HuH-7.5 (cell line): ENCODE results near the gene CERK.
A peak's percentile ranks its signal among the peaks of the same experiment; 100 is the strongest.
"Not testable (repeated sequence)": the region's sequence is repeated elsewhere in the genome, so short reads cannot be mapped to it uniquely, and the experiment has no call there.

Experiments used
- DNase-seq: peaks from one replicate; pipeline ENCODE4 v3.0.0; 2011; ENCODE audit warnings: low spot score

Gene CERK

DNA sequence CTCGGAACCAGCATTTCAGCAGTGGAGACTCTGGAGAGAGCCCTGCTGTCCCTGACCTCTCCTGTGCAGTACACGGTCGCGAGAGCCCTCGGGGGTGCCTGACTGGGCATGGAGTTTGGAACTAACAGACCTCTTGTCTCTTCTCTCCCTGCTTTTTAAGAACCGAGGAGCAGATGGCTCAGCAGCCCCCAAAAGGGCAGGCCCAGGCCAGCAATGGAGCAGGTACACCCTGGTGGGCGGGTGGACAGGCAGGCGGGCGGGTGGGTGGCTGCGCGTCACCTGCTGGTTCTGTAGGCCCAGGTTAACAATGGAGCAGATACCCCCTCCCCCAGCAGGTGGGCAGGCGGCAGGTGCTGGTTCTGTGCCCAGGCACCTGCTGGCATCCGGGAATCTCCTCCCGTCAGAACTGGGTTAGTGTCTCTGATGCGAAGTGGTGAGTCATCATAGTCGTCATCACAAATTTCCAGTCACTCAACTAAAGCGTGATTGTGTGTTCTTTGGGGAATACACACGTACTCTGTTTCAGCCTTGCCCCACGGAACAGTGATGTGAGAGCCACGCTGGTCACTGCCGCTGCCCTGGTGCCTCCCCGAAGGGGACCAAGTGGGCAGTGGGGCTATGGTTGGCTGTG is 76.7 kb downstream of the CERK start:
- no peak for DNase-seq

DNA sequence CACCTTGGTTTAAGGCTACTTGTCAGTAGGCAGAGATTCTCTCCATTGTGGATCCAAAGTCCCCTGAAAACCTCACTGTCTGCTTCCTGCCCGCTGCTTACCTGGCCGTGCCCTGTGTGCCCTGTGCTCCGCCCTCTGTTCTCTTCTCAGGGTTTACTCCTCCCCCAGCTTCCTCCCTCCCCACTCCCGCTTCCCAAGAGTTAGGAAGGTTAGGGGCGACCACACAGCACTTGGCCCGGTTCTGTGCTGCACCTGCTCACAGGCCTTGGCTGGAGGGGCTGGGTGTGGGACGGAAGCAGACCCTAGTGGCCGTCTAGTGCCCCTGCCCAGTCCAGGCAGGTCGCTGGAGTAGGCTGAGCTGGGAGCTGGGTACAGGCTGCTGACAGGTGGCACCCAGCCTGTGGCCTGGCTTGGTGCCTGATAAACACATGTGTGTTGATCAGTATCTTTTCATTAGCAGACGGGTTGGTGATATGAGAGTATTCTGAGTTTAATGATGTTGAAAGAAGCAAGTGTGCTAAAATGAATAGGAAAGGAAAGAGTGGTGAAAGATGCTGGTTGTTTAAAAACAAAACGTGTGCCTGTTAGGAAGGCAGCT is 77.3 kb downstream of the CERK start:
- no peak for DNase-seq

DNA sequence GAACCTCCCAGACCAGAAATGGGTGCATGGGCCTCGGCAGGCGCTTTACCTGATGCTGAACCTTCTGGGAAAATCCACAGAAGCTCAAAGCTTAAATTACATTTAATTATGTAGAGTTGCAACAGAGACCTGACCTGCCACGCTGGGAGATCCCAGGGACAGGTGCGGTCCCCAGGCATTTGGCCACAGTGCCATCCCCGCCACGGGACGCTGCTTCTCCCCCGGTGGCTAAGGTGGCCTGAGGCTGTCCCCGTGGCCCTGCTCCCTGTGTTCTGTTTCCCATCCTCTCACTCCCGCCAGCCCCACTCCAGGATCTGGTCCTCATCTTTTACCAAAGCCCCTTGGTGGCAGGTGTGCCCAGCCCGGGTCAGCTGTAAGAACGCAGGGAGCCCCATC is 78.3 kb downstream of the CERK start:
- DNase-seq, result no peak

DNA sequence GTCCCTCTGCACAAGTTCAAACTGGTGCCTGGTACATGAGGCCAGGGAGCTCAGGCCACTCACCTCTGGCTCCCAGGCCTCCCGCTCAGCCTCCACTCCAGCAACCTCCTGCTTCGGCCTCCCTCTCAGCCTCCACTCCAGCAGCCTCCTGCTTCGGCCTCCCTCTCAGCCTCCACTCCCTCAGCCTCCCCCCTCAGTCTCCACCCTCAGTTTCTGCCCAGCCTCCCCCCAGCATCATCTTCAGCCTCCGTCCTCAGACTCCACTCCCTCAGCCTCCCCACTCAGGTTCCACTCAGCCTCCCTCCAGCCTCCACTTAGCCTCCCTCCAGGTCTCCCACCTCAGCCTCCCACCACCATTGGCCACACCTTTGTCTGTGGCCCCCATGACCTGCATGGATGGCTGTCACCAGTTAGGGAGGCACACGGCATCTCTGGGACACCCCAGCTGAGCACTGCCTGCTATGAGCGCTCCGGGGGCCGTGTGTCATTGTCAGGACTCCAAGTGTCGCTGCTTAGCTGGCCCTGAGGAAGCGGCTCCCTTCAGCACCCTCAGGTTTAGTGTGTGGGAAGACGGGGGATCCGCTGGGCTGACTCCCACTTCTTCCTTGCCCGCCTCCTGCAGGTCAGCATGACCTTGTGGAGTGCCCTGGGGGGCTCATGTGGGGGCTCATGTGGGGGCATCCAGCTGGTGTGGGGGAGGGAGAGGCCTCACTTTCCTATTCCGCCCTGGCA is 78.8 kb downstream of the CERK start:
- no peak for DNase-seq

DNA sequence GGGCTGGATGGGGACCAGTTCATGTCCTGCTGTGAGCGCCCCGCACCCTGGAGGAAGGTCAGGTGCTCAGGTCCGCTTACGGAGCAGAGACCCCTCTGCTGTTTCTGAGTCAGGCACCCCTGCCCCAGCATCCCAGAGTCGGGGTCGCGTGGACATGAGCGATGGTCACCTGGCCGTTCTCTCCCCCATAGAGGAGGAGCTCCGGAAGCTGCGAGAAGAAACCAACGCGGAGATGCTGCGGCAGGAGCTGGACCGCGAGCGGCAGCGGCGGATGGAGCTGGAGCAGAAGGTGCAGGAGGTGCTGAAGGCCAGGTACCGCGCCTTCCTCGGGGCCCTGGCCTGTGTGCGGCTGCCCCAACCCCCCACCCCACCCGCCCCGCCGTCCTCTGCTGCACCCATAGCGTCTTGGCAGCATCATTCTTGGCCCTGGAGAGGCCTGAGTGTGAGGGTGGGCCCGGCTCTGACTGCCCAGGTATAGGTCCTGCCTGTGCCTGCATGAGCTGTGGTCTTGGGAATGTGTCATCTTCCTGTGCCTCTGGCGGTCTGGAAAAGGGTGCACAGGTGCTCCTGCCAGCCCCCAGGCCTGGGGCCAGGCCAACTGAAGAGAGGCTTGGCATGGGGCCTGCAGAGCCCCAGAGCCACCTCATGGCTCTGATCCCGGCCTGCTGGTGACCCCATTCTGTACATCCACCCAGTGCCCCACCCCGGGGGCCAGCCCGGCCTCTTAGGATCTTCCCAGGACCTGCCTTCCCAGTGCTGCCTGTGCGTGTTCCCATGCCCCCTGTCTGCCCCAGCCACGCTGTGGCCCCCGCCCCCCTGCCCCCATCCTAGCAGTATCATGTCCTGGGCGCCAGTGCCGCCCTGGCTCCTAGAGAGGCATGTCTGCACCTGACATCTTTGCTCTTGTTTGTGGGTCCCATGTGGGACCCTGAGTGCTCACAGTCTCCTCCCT is 79.8 kb downstream of the CERK start:
- DNase-seq, result no peak

DNA sequence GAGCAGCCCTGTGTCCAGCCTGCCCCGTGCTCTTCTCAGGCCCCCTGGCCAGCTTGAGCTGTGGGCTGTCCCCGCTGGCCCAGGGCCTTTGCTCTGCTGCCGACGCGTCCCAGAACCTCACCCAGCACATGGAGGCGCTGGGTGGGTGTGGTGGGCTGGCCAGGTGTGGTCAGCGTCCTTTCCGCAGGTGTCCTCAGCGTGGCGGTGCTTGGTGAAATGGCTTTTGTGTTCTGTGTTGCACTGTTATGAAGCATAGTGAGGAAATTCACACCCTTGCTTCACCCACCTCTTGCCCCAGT is 80.4 kb downstream of the CERK start:
- no peak for DNase-seq

DNA sequence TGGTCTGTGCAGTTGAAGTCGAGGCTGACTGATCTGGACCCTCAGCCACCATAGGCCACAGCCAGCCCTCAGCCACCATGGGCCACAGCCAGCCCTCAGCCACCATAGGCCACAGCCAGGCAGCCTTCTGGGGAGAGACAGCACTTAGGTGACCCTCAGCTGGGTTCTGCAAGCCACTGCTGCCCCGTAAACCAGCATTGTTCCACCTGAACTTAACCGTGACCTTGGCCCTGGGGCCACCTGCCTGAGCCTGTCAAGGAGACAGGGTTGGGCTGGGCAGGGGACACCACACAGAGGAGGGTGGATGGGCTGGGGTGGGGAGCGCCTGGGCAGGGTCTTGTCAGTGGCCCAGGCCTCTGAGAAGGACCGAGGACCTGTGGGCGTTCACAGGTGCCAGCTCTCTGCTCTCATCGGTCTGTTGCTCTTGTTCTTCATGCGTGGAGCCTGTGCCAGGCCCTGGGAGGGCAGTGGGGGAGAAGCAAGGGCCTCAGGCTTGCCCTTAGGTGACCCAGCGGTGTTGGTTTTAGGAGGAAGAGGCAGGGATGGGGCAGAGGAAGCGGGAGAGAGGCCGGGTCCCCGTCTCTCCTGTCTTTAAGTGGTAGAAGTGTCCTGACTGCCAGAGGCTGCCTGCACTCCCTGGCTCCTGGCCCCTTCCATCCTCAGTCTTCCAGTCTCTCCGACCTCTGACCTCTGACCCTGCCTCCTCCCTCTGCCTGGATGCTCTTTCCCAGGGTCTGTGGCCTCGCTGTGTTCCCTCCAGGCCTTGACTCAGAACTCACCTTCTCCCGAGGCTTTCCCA is 81.0 kb downstream of the CERK start:
- no peak for DNase-seq

DNA sequence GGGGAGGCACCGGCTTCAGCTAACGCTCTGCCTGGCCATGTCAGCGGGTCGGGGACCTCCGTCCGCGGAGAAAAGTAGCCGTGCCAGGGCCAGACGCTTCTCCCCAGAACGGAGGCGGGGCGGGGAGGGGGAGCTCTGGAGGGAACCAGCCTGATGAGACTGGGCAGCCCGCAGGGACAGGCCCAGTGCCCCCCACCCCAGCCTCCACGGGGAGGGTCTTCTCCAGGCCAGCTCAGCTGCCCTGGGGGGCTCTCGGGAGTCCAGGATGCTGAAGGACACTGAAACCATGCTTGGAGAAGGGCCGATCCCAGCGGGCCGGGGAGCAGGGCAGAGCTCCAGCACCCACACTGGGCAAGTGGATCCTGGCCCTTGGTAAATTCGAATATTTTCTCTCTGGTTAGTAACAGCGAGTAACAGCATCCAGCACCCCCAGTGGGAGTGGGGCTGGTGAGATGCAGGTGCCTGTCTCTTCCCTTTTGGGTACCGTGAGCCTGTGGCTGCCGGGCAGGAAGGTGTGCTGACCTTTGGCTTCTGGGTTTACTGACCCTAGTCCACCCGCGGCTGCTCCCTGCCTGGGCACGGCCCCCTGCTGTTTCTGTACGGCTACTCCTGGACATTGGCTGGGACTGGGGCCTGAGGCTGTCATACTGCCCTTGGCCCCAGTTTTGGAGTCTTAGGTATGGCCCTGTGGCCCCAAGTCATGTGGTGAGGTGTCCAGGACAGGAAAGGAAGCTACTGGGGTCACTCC is 82.0 kb downstream of the CERK start:
- DNase-seq, result peak; percentile 65

DNA sequence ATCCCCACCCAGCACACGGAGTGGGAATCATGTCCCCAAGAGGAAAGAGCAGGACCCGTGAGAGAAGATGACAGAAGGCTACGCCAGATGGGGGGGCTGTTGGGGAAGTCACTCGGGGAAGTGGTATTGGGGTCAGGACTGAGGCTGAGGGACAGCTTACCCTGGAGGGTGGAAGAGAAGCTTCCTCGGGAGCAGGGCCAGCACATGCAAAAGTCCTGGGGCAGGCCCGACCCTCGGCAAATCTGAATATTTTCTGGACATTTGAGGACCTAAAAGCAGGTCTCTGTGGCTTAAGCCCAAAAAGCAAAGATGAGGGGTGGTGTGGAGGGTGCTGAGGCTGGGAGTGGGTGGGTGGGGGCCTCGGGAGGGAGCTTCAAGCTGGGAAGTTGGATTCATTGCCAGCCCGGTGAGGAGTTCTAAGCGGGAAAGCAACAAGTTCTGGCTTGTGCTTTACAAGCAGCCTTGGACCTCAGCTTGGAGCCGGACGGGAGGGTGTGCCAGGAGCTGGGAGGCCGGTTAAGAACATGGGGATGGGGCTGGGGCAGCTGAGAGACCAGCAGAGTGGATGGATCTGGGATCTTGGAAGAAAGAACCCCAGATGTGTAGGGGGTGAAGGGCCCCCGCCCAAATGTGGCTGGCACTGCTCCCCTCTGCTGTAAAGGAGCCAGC is 83.0 kb downstream of the CERK start:
- no peak for DNase-seq

DNA sequence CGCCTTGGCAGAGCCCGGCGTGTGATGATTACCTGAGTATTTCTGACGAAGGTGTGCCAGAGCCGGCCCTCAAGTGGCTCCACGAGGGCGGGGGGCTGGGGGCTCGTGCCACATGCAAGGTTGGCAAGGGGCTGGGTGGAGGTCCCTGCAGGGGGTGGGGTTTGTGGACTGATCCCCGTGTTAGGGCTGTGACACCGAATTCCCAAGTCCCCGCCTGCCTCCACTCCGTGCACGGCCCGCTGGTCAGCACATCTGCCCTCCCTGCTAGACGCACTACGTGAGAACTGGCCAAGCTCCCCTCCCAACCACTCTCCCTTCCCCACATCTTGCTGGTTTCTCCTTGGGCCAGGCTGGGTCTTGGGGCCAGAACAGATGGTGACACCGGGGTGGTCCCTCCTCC is 83.6 kb downstream of the CERK start:
- no peak for DNase-seq

DNA sequence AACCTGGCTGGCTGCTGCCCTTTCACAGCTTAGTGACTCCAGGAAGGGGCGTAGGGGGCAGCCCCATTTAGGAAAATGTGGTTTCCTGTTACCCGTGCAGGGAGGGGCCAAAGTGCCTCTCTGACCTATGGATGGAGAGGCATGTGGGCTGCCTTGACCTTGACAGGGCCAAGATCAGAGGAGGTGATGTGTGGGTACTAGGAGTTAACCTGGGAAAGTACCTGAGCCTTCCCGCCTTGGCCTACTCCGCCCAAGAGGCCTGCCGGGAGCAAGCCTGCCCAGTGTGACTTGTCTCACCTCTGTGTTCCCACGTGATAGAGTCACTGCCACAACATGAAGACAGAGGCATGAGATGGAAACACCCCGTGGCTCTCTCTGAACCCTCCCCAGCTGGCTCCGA is 84.5 kb downstream of the CERK start:
- DNase-seq, result no peak

DNA sequence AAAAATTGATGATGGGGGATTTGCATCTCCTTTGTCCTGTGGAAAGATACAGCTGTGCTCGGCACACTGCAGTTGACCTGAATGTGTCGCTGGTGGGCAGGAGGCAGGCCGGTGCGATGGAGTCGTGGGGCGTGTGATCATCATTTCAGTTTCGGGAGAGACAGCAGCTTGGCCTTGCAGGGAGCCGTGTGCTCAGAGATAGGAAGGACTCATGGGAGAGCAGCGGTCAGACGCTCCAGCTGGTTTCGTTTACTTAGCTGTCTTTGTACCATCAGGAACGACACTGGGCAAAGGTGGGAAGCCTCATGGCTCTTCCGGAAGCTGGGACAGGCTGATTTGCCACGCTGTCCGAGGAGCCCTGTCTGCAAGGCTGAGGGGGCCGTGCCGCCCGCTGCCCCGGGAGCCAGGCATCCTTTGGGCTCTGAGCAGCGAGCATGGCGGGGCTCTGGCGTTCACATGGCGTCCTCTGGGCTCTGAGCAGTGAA is 85.2 kb downstream of the CERK start:
- DNase-seq, result peak; percentile 64

DNA sequence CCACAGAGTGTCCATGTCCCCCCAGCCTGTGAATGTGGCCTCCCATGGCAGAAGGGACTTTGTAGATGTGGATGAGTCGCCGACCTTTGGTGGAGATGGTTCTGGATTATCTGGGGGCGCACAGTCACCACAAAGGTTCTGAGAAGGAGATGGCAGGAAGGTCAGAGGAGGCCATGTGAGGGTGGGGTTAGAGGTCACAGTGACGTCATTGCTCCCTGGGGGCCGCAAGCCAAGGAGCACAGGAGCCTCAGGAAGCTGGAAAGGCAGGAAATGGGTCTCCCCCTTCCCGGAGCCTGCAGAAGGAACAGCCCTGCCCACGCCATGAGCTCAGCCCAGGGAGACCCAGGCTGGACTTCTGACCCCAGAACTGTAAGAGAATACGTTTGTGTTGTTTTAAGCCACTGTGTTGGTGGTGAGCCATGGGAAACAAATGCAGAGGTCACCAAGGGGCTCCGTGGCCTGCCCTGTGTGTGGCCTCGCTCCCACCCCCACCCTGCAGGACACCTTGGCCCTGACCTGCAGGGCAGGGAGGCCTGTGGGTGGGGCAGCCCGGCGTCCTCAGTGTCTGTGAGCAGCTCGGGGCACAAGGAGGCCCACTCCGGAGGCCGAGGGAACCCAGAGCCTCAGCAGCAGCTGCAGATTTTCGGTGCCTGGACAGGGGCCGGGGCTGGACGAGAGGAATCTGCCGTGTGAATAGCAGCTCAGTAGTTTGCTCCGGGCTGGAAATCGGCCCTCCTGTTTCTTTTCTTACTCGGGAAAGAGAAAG is 85.8 kb downstream of the CERK start:
- peak; percentile 89 for DNase-seq

DNA sequence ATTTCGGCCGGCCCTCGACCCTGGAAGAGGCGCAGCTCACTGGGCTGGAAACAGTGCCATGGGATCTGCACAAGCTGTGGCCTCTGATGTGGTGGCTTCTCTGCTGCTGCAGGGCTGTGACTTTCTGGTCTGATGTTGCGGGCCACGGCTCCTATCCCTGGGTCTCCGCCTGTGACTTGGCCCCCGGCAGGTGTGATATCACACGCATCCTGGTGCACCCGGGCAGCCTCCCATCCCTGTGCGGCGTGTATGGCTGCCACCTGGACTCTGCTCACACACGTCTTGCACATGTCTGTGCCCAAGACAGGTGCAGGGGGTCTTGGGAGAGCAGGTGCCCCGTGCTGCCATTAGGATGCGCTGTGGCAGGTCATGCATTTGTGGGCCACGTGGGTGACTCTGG is 86.7 kb downstream of the CERK start:
- DNase-seq, result no peak

DNA sequence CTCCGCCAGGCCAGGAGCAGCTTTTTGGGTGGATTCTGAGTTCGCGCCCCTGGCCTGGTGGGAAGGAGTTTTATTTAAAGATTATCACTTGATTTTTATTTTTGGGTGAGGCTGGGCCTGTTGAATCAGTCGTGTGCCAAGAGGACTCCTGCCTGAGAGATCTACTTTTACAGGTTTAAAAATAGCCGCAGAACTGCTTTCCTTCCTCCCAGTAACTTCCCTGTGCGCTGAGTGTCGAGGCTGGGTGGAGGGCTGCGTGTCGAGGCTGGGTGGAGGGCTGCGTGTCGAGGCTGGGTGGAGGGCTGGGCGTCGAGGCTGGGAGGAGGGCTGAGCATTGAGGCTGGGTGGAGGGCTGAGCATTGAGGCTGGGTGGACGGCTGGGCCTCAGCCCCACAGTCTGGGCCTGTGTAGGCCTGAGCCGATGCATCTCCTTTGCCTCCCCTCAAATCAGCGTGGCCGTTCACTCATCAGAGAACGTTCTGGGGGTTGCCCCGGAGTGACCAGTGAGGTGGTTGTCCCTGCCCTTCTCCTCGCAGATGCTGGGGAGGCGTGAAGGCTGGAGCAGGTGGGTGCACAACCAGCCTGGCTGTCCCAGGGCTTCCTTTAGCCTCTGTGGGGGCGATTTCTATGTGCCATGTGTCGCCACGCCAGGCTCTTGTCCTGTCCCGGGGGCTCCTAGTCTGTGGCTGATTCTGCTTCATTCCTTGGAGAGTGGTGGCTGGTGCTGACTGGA is 87.8 kb downstream of the CERK start:
- no peak for DNase-seq

DNA sequence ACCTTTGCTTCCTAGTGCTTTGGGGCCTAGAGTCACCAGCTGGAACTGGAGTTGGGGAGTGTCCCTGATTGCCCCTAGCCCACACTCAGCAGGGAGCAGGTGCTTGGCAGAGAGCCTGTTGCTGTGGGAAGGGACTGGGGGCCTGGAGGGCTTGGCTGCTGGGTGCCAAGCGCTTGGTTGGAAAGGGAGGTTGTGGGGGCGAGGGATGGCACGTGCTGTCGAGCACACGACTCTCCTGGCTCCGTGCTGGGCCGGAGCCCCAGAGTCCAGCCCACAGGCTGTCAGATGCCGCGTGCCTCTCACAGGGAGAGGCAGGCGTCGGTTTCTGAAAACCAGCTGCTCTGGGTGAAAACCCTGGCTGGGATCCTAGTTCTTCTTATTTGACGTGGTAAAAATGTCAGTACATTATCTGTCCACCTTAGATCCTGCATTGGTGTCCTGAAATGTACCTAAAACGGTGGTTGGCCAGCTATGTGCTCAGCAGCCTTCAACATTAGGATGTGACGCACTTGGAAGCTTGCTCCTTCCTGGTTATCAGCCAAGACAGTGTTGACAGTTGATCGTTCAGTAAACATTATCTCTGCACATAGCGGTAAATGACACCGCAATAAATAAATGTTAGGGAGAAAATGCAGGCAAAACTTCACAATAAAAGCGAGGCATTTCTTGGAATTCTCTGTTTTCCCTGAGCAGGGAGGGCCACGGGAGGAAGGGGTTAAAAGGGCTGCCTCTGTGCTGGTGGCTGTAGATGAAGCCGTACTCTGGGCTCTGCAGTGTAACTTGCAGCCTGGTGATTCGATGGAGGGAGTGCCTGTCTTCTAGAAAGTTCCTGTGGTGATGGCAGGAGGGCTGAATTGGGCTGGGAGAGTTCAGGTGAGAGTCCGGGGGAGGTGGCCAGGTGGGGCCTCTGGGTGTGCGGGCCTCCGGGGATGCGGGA is 88.6 kb downstream of the CERK start:
- DNase-seq, result no peak

DNA sequence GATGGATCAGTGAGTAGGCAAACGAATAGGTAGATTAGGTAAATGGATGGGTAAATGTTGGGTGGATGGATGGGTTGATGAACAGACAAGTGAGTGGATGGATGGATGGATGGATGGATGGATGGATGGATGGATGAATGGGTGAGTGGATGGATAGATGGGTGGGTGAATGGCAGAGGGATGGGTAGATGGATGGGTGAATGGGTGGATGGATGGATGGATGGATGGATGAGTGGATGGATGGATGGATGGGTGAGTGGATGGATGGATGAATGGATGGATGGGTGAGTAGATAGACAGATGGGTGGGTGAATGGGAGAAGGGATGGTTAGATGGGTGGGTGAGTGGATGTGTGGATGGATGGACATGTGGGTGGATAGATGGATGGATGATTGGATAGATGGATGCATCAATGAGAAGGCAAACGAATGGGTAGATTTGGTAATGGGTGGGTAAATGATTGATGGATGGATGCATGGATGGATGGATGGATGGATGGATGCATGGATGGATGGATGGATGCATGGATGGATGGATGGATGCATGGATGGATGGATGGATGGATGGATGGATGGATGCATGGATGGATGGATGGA is 89.7 kb downstream of the CERK start:
- not testable (repeated sequence) for DNase-seq
